Upper lobe of left lung (tissue), 4 donors: ENCODE results near the gene GALNT14.

Experiments used
- CTCF ChIP-seq, 6 experiments: fragments of 450-650 bp in 4 of 6; fragments of 200-600 bp in 2 of 6; sonication (generic) in 2 of 6; IDR thresholded peaks; one replicate each; pipeline ENCODE4 v1.5.1; 2016 to 2019; ENCODE audit warnings: antibody characterized with exemption in 6 of 6
- EP300 ChIP-seq, 4 donors: sonication (generic); formaldehyde crosslinking; IDR thresholded peaks; one replicate each; pipeline ENCODE4 v1.5.1; 2017; ENCODE audit warnings: antibody characterized with exemption in 4 of 4, control low read depth in 2 of 4
- POLR2AphosphoS5 ChIP-seq, 2 donors: sonication (generic); formaldehyde crosslinking; IDR thresholded peaks; one replicate each; pipeline ENCODE4 v1.5.1; 2017; ENCODE audit warnings: antibody characterized with exemption in 2 of 2

- TF ChIP-seq CTCF (IDR thresholded peaks at IDR 0.05) (no peak), POLR2AphosphoS5 (IDR thresholded peaks at IDR 0.05) (no peak), EP300 (IDR thresholded peaks at IDR 0.05) (no peak)
These were observed 24.5 kb downstream of the GALNT14 start for GRCh38 chr2:31113765-31114164.
